HG02623 (cell line): Measurements from ENCODE around the gene NEK6.

Experiments used
- ATAC-seq: cut with Tn5 transposase; IDR thresholded peaks from one replicate; pipeline ENCODE4 v1.9.1; 2021; ENCODE audit warnings: moderate library complexity; ENCODE audit not compliant: unreplicated experiment

NEK6 gene

GRCh38 chr9:124313940-124314339 is 56.2 kb downstream of the NEK6 start:
- no peak for ATAC-seq

- ATAC-seq: no peak
Observed at GRCh38 chr9:124315882-124316281, 58.1 kb downstream of the NEK6 start.

DNA sequence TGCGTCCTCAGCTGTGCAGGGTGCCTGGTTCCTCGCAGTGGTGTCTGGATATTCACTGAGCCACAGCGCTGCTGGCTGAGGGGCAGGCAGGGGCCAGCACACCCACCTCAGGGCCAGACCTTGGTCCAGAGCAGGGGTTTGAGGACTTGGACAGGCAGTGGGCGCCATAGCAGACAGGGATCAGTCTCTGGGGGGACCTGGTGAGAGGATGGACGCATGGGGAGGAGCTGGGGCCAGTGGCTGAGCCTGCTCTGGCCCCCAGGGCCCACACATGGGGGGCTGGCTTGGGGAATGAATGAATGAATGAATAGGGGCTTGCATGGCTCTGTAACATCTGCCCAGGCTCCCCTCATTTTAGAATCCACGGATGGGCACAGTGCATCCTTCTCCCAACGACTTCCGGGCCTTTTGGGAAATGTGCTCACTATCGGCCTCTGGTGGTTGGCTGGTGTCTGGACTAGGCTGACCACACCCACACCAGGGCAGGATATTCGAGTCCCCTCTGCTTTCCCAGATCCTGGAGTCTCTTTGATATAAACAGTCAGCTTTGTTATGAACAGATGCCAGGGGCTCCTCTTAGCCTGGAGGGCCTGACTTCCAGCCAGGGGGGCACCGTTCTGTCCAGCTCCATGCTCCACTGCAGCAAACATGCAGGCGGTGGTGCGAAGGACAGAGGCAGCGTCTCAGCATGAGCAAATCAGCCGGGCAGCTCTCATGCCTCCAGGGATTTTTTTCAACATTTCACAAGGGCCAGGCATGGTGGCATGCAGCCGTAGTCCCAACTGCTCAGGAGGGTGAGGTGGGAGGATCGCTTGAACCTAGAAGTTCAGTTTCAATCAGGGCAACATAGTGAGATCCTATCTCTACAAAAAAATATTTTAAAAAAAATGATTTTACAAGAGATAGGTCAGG is 62.6 kb downstream of the NEK6 start:
- ATAC-seq: no peak

DNA sequence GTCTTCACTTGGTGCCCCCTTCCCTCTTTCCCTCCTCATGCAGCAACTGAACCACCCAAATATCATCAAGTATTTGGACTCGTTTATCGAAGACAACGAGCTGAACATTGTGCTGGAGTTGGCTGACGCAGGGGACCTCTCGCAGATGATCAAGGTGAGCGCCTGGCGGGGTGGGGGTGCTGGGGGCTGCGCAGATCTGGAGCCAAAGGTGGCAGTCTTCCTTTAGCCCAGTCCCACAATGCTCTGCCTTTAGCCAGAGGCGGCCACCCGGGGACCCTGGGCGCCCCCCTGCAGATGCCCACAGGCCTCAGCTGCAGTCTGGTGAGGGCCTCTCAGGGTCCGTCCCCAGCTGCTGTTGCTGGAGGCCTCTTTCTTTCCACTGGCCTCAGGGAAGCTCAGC is 63.7 kb downstream of the NEK6 start:
- no peak for ATAC-seq

DNA sequence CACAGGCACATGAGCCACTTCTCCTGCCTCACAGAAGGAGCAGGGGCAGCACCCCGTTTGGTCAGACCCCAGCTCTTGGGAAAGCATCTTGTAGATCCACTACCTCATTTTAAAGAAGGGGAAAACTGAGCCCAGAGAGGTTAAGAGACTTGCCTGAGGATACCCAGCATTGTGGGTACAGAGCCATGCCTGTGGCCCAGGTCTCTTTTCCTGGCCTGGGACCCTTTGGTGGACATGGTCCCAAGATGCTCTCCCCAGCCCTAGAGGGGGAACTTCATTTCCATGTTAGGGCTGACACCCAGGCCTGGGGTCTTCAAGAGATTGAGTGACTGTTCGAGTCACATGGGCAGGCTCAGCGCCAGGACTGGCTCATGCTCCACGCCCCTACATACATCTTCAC is 64.2 kb downstream of the NEK6 start:
- no peak for ATAC-seq

GRCh38 chr9:124322618-124323432 is 65.1 kb downstream of the NEK6 start:
- ATAC-seq: no peak

DNA sequence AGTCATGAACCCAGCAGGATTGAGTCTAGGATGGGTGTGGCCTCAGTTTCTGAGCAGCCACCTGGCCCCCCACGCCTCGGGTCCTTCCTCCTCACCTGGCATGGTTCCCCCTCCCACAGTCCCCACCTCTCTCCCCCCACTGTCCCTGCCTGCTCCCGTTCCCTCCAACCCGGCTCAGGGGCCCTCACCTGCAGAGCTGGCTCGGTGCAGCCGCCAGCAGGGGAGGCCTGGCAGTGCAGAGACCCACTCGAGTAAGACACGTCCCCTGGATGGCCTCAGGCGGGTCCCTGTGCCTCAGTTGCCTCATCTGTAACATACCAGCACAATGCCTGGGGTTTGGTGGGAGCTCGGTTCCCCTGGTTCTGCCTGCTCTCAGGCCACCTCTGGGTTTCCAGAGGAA is 66.2 kb downstream of the NEK6 start:
- ATAC-seq: no peak

DNA sequence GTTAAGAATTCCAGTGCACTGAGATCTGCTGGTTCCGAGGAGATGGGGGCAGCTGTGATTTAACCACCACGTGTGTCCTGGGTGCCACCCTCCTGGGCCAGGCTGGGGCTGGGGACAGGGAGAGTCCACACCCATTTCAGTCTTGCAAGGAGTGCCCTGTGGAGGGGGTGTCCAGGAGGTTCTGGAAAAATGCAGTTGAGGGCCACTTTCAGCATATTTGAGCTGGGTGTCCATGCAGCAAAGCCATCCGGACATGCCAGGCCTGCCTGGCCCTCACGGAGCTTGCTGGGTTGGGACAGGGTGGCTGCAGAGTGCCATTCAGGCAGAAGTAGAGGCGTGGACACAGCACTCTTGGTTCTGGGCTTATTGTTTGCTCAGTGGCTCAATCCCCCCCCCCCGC is 68.1 kb downstream of the NEK6 start:
- ATAC-seq: no peak

DNA sequence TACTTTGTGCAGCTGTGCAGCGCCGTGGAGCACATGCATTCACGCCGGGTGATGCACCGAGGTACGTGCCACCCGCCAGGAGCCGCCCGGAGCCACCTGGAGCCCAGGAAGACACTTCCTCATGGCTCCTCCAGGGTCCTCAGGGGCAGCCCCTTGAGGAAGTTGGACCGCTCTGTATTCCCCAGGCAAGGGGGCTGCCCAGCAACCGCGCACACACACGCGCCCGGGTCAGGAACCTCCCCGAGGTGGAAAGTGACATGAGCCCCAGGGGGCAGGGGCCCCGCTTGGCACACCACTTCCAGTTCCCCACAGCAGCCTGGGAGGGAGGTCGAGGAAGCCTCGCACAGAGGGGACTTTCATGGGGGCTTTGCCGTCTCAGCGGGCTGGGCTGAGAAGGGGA is 68.6 kb downstream of the NEK6 start:
- ATAC-seq: no peak

DNA sequence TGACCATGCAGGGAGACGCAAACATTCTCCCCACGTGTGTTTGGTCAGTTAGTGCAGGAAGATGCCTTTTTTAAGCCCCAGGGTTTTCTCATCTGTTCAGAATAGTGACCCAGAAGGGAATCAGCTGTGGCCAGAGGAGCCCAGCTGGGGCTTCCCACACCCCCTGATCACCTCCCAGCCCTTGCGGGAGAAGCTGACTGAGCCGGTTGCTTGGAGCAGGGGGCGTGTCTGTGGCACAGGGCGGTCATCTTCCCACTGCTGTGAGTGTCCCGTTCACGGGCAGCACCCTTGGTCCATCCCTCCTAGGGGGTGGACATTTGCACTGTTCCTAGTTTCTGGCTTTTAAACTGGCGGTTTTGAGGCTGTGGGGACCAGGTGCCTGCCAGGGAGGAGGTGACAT is 69.7 kb downstream of the NEK6 start:
- no peak for ATAC-seq

DNA sequence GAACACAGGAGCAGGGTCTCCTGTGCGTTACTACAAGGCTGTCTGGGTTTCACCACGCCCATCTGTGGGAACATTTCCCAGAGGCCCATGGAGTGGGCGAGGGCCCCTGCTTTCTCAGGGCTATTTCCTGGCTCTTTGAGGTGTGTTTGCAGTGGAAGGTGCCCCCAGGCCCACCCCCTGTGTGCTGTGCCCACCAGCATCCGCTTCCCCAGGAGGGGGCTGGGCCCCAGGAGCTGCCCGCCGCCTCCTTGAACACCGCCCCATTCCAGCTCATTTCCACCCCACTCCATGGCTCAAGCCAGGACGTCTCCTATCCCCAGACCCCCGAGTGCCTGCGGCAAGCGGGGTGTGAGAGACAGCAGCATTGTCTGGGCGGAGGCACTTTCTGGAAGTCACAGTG is 70.5 kb downstream of the NEK6 start:
- ATAC-seq: no peak

- no peak for ATAC-seq
Observed at GRCh38 chr9:124329206-124329792, 71.5 kb downstream of the NEK6 start.

- ATAC-seq: no peak
Observed at GRCh38 chr9:124330011-124330697, 72.4 kb downstream of the NEK6 start.

DNA sequence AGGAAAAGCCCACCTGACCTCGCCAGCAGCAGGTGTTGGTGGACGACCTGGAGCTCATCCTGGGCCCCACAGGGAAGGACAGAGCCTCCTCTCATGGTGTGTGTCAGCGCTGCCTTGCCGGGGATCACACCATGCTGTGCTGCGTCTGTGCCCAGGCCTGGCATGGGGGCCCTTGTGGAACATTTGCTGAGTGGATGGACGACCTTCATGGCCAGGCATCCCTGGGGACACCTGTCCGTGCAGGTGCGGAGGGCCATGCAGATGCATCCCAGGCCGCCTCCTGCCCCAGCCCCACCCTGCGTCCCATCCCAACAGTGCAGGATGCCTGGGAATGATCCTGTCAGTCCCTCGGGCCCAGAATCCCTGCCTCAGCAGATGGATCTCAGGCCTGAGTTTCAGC is 73.8 kb downstream of the NEK6 start:
- ATAC-seq: no peak

- ATAC-seq: no peak
Observed at GRCh38 chr9:124332361-124333202, 74.8 kb downstream of the NEK6 start.

GRCh38 chr9:124333203-124333579 is 75.4 kb downstream of the NEK6 start:
- ATAC-seq: no peak

GRCh38 chr9:124334568-124335319 is 77.0 kb downstream of the NEK6 start:
- ATAC-seq: no peak

- no peak for ATAC-seq
Observed at GRCh38 chr9:124335320-124335707, 77.6 kb downstream of the NEK6 start.

- no peak for ATAC-seq
Observed at GRCh38 chr9:124337562-124337961, 79.8 kb downstream of the NEK6 start.
